Measurements from ENCODE around the gene FAM200C. TPM values are rescaled to one million over a fixed set of nuclear protein-coding genes. Genes with fewer than 3 reads are reported as not detected.

The FAM200C gene
- total RNA-seq, 2 donors from 2014 or later: 2.4 to 2.7 TPM

DNA sequence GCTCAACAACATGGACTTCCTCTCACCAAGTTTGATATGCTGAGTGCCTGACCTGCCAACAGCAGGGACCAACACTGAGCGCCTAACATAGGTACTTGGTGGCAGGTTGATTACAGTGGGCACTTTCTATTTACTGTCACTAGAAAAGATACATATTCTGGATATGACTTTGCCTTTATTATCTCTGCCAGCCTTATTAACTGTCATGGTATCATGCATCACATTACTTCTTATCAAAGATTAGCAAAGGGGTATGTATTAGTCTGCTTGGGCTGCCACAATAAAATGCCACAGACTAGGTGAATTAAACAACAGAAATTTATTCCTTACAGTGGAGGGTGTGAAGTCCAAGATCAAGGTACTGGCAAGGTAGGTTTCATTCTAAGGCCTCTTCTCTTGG, 15.2 kb downstream of the FAM200C start:
- Mint-ChIP-seq H3K36me3 (ENCODE audit: low read depth) (peaks cover 5% of the 10 kb centered on the region), H3K9me3 (peaks cover 16% of the 10 kb centered on the region), H3K27me3 (ENCODE audit: insufficient read depth) (peaks cover 2% of the 10 kb centered on the region), H3K4me3 (no peak overlapping the region), H3K27ac (no peak overlapping the region), H3K4me1 (peaks cover 2% of the 10 kb centered on the region)
- no peaks in the 10 kb centered on the region for H3K4me1 ChIP-seq (ENCODE audit: control insufficient read depth, insufficient read depth, low read length)
- no peak overlapping the region for H3K9ac ChIP-seq (ENCODE audit: extremely low read depth, low read length, poor library complexity, severe bottlenecking)
- H3K27me3 ChIP-seq (ENCODE audit: control insufficient read depth, insufficient read depth, low read length, poor library complexity, severe bottlenecking): no peaks in the 10 kb centered on the region
- TF ChIP-seq CTCF (conservative IDR thresholded peaks at IDR 0.05): no peak
- H3K36me3 ChIP-seq (ENCODE audit: control insufficient read depth, insufficient read depth, low read length): no peaks in the 10 kb centered on the region
- no peak for DNase-seq
- H3K27ac ChIP-seq (ENCODE audit: low read depth, low read length): no peak overlapping the region
- H3K9me3 ChIP-seq (ENCODE audit: control insufficient read depth, low read length): peaks cover 17% of the 10 kb centered on the region
- no peak overlapping the region for H3K4me3 ChIP-seq (ENCODE audit: low read length)
- 95 to 100% methylated on average over 1 of the region's 1 CpG for WGBS, 2 experiments (ENCODE audit: insufficient coverage in 1 of 2, insufficient read length in 1 of 2)

DNA sequence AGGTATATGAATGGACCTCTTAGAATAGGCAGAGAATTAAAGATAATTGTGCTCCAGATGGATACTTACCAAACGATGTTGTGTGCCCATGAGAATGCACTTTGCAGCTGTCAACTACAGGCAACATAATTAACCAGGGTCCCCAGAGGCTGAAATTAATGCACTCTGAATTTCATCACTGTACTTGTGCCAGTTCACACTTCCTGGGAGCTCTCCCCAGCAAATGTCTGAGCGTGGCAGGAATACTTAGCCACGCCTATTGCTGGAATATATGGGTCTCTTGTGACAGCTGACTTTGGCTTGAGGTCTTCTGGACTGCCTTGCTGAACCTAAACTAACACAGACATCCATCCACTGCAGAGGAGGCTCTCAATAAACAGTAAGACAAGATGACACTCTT, 17.5 kb downstream of the FAM200C start:
- Histone ChIP-seq H3K4me1 (ENCODE audit: control insufficient read depth, insufficient read depth, low read length) (no peaks in the 10 kb centered on the region), H3K9ac (ENCODE audit: extremely low read depth, low read length, poor library complexity, severe bottlenecking) (no peak overlapping the region), H3K27ac (ENCODE audit: low read depth, low read length) (no peak overlapping the region), H3K9me3 (ENCODE audit: control insufficient read depth, low read length) (peaks cover 11% of the 10 kb centered on the region), H3K27me3 (ENCODE audit: control insufficient read depth, insufficient read depth, low read length, poor library complexity, severe bottlenecking) (peaks cover 6% of the 10 kb centered on the region), H3K4me3 (ENCODE audit: low read length) (no peak overlapping the region), H3K36me3 (ENCODE audit: control insufficient read depth, insufficient read depth, low read length) (no peaks in the 10 kb centered on the region)
- H3K4me3 Mint-ChIP-seq: no peak overlapping the region
- 83 to 89% methylated on average over 3 of the region's 3 CpGs for WGBS, 2 experiments (ENCODE audit: insufficient coverage in 1 of 2, insufficient read length in 1 of 2)
- H3K36me3 Mint-ChIP-seq (ENCODE audit: low read depth): no peaks in the 10 kb centered on the region
- TF ChIP-seq CTCF (conservative IDR thresholded peaks at IDR 0.05): no peak
- peaks cover 5% of the 10 kb centered on the region for H3K27me3 Mint-ChIP-seq (ENCODE audit: insufficient read depth)
- no peak for DNase-seq
- H3K27ac Mint-ChIP-seq: no peak overlapping the region
- H3K9me3 Mint-ChIP-seq: peaks cover 7% of the 10 kb centered on the region
- H3K4me1 Mint-ChIP-seq: peaks cover 2% of the 10 kb centered on the region

DNA sequence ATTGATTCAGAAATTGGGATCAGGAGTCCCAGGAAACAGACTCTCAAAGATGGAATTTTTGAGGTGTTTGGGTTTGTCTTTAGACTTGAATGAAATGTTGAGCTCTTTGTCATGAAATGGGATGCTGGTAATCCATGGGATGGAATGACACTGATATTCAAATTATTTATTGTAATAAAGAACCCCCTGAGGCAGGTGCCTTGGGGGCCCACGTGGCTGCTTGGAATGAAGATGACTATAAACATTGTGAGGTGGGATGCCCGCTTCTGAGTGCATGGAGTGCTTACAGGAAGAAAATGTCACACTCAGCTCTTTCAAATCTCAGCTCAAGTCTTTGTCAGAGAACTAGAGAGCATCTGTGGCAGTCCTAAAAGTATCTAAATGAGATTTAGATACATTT, 19.8 kb downstream of the FAM200C start:
- Mint-ChIP-seq H3K9me3 (no peaks in the 10 kb centered on the region), H3K4me1 (peaks cover 2% of the 10 kb centered on the region), H3K27me3 (ENCODE audit: insufficient read depth) (peaks cover 12% of the 10 kb centered on the region), H3K4me3 (no peak overlapping the region), H3K27ac (no peak overlapping the region), H3K36me3 (ENCODE audit: low read depth) (no peaks in the 10 kb centered on the region)
- Histone ChIP-seq H3K27me3 (ENCODE audit: control insufficient read depth, insufficient read depth, low read length, poor library complexity, severe bottlenecking) (peaks cover 11% of the 10 kb centered on the region), H3K27ac (ENCODE audit: low read depth, low read length) (no peak overlapping the region), H3K4me1 (ENCODE audit: control insufficient read depth, insufficient read depth, low read length) (no peaks in the 10 kb centered on the region), H3K9ac (ENCODE audit: extremely low read depth, low read length, poor library complexity, severe bottlenecking) (no peak overlapping the region), H3K4me3 (ENCODE audit: low read length) (no peak overlapping the region), H3K36me3 (ENCODE audit: control insufficient read depth, insufficient read depth, low read length) (no peaks in the 10 kb centered on the region), H3K9me3 (ENCODE audit: control insufficient read depth, low read length) (no peaks in the 10 kb centered on the region)
- 74 to 80% methylated on average over 1 to 2 of the region's 2 CpGs for WGBS, 2 experiments (ENCODE audit: insufficient coverage in 1 of 2, insufficient read length in 1 of 2)
- TF ChIP-seq CTCF (conservative IDR thresholded peaks at IDR 0.05): no peak
- no peak for DNase-seq

Data from endodermal cell (in vitro differentiated cells).